IMR-90 (cell line): Measurements from ENCODE around the gene SLC5A1. TPM values are rescaled to one million over a fixed set of nuclear protein-coding genes. Genes with fewer than 3 reads are reported as not detected.

Experiments used
- ATAC-seq: fragments of 200-7000 bp; cut with Tn5 transposase; 2 replicates; pipeline ENCODE4 v1.9.1; 2020; ENCODE audit warnings: low read depth, mild to moderate bottlenecking, moderate library complexity
- BruUV-seq: library from RNA; stranded (reverse); fragments of 400-500 nt; replicated peaks from 2 replicates; lab custom pipeline; 2021; lab: Mats Ljungman, UMichigan
- CTCF ChIA-PET: fragments of 300-600 bp; formaldehyde crosslinking; extraction: SDS; loops from one replicate; lab custom pipeline; 2021; ENCODE audit warnings: antibody characterized with exemption; lab: Yijun Ruan, JAX
- POLR2A ChIA-PET: fragments of 300-600 bp; sonication (Branson Sonifier 250); formaldehyde crosslinking; loops from one replicate; lab custom pipeline; 2022; ENCODE audit warnings: antibody characterized with exemption; ENCODE audit not compliant: unreplicated experiment; lab: Charles Lee
- DNase-seq: peaks from one replicate; pipeline ENCODE4 v3.0.0; 2013
- H2AFZ ChIP-seq: replicated peaks from 2 replicates; pipeline ENCODE3; 2013; ENCODE audit warnings: low read length, mild to moderate bottlenecking; ENCODE audit not compliant: poor library complexity
- H2AK5ac ChIP-seq: 2 replicates; pipeline ENCODE4 v1.6.1; 2013; ENCODE audit warnings: low read depth, low read length, inconsistent platforms
- H2AK9ac ChIP-seq: replicated peaks from 2 replicates; pipeline ENCODE3; 2013; ENCODE audit warnings: mild to moderate bottlenecking, low read depth, low read length, moderate library complexity; ENCODE audit not compliant: poor library complexity
- H2BK120ac ChIP-seq: 2 replicates; pipeline ENCODE4 v1.6.1; 2013; ENCODE audit warnings: low read depth, low read length, inconsistent platforms
- H2BK15ac ChIP-seq: 3 replicates; pipeline ENCODE4 v1.6.1; 2013; ENCODE audit warnings: low read depth, low read length, inconsistent platforms
- H2BK20ac ChIP-seq: 2 replicates; pipeline ENCODE4 v1.6.1; 2013; ENCODE audit warnings: low read depth, mild to moderate bottlenecking, inconsistent platforms, low read length, moderate library complexity
- H2BK5ac ChIP-seq: 2 replicates; pipeline ENCODE4 v1.6.1; 2013; ENCODE audit warnings: mild to moderate bottlenecking, low read depth, low read length, inconsistent platforms; ENCODE audit not compliant: poor library complexity, severe bottlenecking
- H3K14ac ChIP-seq: replicated peaks from 2 replicates; pipeline ENCODE4 v1.6.1; 2013; ENCODE audit warnings: low read depth, low read length, inconsistent platforms
- H3K18ac ChIP-seq: 2 replicates; pipeline ENCODE4 v1.6.1; 2013; ENCODE audit warnings: low read depth, low read length, control low read depth
- H3K23ac ChIP-seq: 2 replicates; pipeline ENCODE4 v1.6.1; 2013; ENCODE audit warnings: low read depth, low read length, inconsistent platforms
- H3K27ac ChIP-seq: 2 replicates; pipeline ENCODE4 v1.5.1; 2013; ENCODE audit warnings: mild to moderate bottlenecking, control low read depth, low read length; ENCODE audit not compliant: insufficient read depth
- H3K27me3 ChIP-seq: 2 replicates; pipeline ENCODE4 v1.6.1; 2013; ENCODE audit warnings: low read length; ENCODE audit not compliant: control insufficient read depth, insufficient read depth
- H3K36me3 ChIP-seq: 2 replicates; pipeline ENCODE4 v1.6.1; 2013; ENCODE audit warnings: low read length, mixed read lengths; ENCODE audit not compliant: control insufficient read depth, insufficient read depth
- H3K4ac ChIP-seq: 2 replicates; pipeline ENCODE4 v1.6.1; 2013; ENCODE audit warnings: low read depth, low read length, inconsistent platforms
- H3K4me1 ChIP-seq: 2 replicates; pipeline ENCODE4 v1.6.1; 2013; ENCODE audit warnings: low read length, mixed read lengths; ENCODE audit not compliant: control insufficient read depth, insufficient read depth
- H3K4me2 ChIP-seq: 2 replicates; pipeline ENCODE4 v1.6.1; 2013; ENCODE audit warnings: low read depth, mild to moderate bottlenecking, control low read depth, low read length, moderate library complexity
- H3K4me3 ChIP-seq: 2 replicates; pipeline ENCODE4 v1.5.1; 2013; ENCODE audit warnings: low read depth, mild to moderate bottlenecking, control low read depth, low read length, moderate library complexity; ENCODE audit not compliant: insufficient read depth
- H3K56ac ChIP-seq: 2 replicates; pipeline ENCODE4 v1.6.1; 2013; ENCODE audit warnings: low read length, inconsistent platforms; ENCODE audit not compliant: insufficient read depth; ENCODE audit errors: extremely low read depth
- H3K79me1 ChIP-seq, 2 experiments: 2 replicates each; pipeline ENCODE4 v1.6.1; 2013; ENCODE audit warnings: low read length in 2 of 2, inconsistent platforms in 1 of 2, low read depth in 1 of 2
- H3K9ac ChIP-seq: 2 replicates; pipeline ENCODE4 v1.6.1; 2013; ENCODE audit warnings: low read depth, low read length, control low read depth
- H3K9me1 ChIP-seq: 2 replicates; pipeline ENCODE4 v1.6.1; 2013; ENCODE audit warnings: low read length, inconsistent platforms; ENCODE audit not compliant: insufficient read depth
- H3K9me3 ChIP-seq: 2 replicates; pipeline ENCODE4 v1.6.1; 2013; ENCODE audit warnings: low read length; ENCODE audit not compliant: control insufficient read depth, insufficient read depth
- H4K20me1 ChIP-seq: 2 replicates; pipeline ENCODE4 v1.6.1; 2013; ENCODE audit warnings: low read length, inconsistent platforms; ENCODE audit not compliant: insufficient read depth
- H4K5ac ChIP-seq: 2 replicates; pipeline ENCODE4 v1.6.1; 2013; ENCODE audit warnings: mild to moderate bottlenecking, low read depth, low read length, control low read depth
- H4K8ac ChIP-seq, 2 experiments: 2 replicates each; pipeline ENCODE4 v1.6.1; 2013; ENCODE audit warnings: low read depth in 2 of 2, low read length in 2 of 2, control low read depth in 1 of 2, inconsistent platforms in 1 of 2
- H4K91ac ChIP-seq: 2 replicates; pipeline ENCODE4 v1.6.1; 2013; ENCODE audit warnings: low read depth, low read length, inconsistent platforms; ENCODE audit not compliant: insufficient read depth
- BHLHE40 ChIP-seq: fragments of 150-350 bp; IDR thresholded peaks from 2 replicates; pipeline ENCODE4 v1.6.1; 2016; ENCODE audit warnings: mild to moderate bottlenecking, low read depth, low read length
- CEBPB ChIP-seq: IDR thresholded peaks from 2 replicates; pipeline ENCODE4 v1.6.1; 2012; ENCODE audit warnings: low read depth, low read length, improper control_type of control experiment
- CHD1 ChIP-seq: IDR thresholded peaks from 2 replicates; pipeline ENCODE4 v1.6.1; 2012; ENCODE audit warnings: low read depth, low read length, improper control_type of control experiment
- FOS ChIP-seq: fragments of 150-350 bp; IDR thresholded peaks from 2 replicates; pipeline ENCODE4 v1.6.1; 2016; ENCODE audit warnings: low read depth, low read length
- MAFK ChIP-seq: IDR thresholded peaks from 2 replicates; pipeline ENCODE4 v1.6.1; 2012; ENCODE audit warnings: low read depth, low read length, improper control_type of control experiment
- MAZ ChIP-seq: IDR thresholded peaks from 2 replicates; pipeline ENCODE4 v1.6.1; 2012; ENCODE audit warnings: low read depth, mild to moderate bottlenecking, low read length, improper control_type of control experiment, moderate library complexity, borderline replicate concordance
- NFE2L2 ChIP-seq: fragments of 150-350 bp; IDR thresholded peaks from 2 replicates; pipeline ENCODE4 v1.6.1; 2016; ENCODE audit warnings: low read depth, mild to moderate bottlenecking, low read length
- POLR2A ChIP-seq: IDR thresholded peaks from 2 replicates; pipeline ENCODE4 v1.6.1; 2012; ENCODE audit warnings: mild to moderate bottlenecking, low read depth, low read length
- RAD21 ChIP-seq: IDR thresholded peaks from 2 replicates; pipeline ENCODE4 v1.6.1; 2012; ENCODE audit warnings: low read length, improper control_type of control experiment
- RCOR1 ChIP-seq: IDR thresholded peaks from 2 replicates; pipeline ENCODE4 v1.6.1; 2012; ENCODE audit warnings: mild to moderate bottlenecking, low read length, improper control_type of control experiment; ENCODE audit not compliant: insufficient replicate concordance
- SMC3 ChIP-seq: fragments of 150-350 bp; IDR thresholded peaks from 2 replicates; pipeline ENCODE4 v1.6.1; 2016; ENCODE audit warnings: low read depth, mild to moderate bottlenecking, antibody characterized with exemption, low read length, moderate library complexity
- WGBS, 2 experiments: methylation state at CpG; one replicate each; pipeline versions ENCODE4 v1.1.5 to v1.1.7; 2013; ENCODE audit warnings: missing lambda C conversion rate in 2 of 2; ENCODE audit not compliant: insufficient read length in 1 of 2; ENCODE audit errors: extremely low coverage in 2 of 2; 5-methylcytosine and 5-hydroxymethylcytosine counted together
- dilution Hi-C: fragments of 300-500 bp; cut with HindIII; formaldehyde crosslinking; loops from one replicate; pipeline ENCODE4 v1.14.3; 2018; ENCODE audit warnings: low sequenced_read_pairs; ENCODE audit not compliant: unreplicated experiment
- in situ Hi-C: fragments of 300-500 bp; cut with MboI; formaldehyde crosslinking; loops from 3 replicates; pipeline ENCODE4 v1.14.3; 2019; ENCODE audit warnings: low sequenced_read_pairs, inconsistent platforms, mixed read lengths
- intact Hi-C: fragments of 100-400 bp; cut with micrococcal nuclease; formaldehyde crosslinking; loops from 2 replicates; pipeline ENCODE4 v1.10.0; 2022
- polyA plus RNA-seq, 3 experiments: library from polyadenylated mRNA; depleted of rRNA; stranded (reverse); fragments of >200 nt; gene quantifications; 2 replicates each; pipeline ENCODE4 v1.2.3, GENCODE V29; 2012; ENCODE audit warnings: low replicate concordance in 1 of 3
- total RNA-seq: library from RNA; depleted of rRNA; stranded (reverse); fragments of >200 nt; gene quantifications from 2 replicates; pipeline ENCODE4 v1.2.3, GENCODE V29; 2012
- TF ChIP-seq, protein P1 (sequence below): fragments of 150-350 bp; IDR thresholded peaks from 2 replicates; pipeline ENCODE4 v1.6.1; 2016; ENCODE audit warnings: low read depth, mild to moderate bottlenecking, low read length, moderate library complexity, borderline replicate concordance
- TF ChIP-seq, protein P2 (sequence below): fragments of 150-350 bp; IDR thresholded peaks from 2 replicates; pipeline ENCODE4 v1.6.1; 2017; ENCODE audit warnings: mild to moderate bottlenecking, antibody characterized with exemption, low read length, low read depth
- TF ChIP-seq, protein P3 (sequence below): conservative IDR thresholded peaks from 2 replicates; pipeline ENCODE4 v1.5.1; 2012; ENCODE audit warnings: mild to moderate bottlenecking, low read depth, low read length, improper control_type of control experiment

SLC5A1 gene
- total and polyA plus RNA-seq, 2 of the 4 experiments (the other 2 are of a cell fraction) = not detected

DNA sequence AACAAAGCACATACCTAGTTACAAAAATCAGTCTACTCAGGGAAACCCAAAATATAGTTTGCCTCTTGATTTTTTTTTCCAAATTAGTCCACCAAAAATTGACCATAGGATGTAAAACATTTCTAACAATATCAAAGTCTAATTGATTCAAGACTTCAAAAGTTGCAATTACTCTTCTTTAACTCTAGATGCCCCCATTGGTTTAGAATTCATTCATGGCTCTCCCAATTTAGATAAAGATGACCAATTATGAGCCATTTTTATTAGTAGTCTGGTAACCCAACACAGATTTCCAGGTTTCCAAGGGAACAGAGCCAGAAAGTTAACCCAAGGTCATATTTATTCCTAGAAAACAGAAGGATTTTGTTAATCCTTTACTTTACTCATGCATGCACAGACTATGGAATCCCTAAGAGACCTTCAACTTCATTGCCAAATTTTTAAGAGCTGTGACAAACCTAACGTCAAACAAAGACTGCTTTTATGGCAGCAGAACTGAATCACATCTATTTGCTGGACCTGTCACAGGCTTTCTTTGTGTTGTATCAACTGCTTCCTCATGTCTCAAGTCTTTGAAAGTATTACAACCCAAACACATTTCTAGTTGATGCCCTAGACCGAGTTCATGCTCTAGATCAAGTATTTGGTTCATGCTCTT lies 60.7 kb downstream of the SLC5A1 start:
- no peaks in the 10 kb centered on the region for H3K79me1 ChIP-seq
- H3K23ac ChIP-seq = no peak overlapping the region
- TF ChIP-seq MAZ = no peak
- TF ChIP-seq NFE2L2 = no peak
- TF ChIP-seq RAD21 = peak; percentile 47
- TF ChIP-seq, protein P1, sequence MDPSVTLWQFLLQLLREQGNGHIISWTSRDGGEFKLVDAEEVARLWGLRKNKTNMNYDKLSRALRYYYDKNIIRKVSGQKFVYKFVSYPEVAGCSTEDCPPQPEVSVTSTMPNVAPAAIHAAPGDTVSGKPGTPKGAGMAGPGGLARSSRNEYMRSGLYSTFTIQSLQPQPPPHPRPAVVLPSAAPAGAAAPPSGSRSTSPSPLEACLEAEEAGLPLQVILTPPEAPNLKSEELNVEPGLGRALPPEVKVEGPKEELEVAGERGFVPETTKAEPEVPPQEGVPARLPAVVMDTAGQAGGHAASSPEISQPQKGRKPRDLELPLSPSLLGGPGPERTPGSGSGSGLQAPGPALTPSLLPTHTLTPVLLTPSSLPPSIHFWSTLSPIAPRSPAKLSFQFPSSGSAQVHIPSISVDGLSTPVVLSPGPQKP = no peak
- no peak for TF ChIP-seq BHLHE40
- no peak for TF ChIP-seq CEBPB
- TF ChIP-seq, protein P2, sequence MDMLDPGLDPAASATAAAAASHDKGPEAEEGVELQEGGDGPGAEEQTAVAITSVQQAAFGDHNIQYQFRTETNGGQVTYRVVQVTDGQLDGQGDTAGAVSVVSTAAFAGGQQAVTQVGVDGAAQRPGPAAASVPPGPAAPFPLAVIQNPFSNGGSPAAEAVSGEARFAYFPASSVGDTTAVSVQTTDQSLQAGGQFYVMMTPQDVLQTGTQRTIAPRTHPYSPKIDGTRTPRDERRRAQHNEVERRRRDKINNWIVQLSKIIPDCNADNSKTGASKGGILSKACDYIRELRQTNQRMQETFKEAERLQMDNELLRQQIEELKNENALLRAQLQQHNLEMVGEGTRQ = no peak
- peak; percentile 27; the same call in 1 of the 2 replicates for TF ChIP-seq SMC3
- no peak for TF ChIP-seq CHD1
- no peak for TF ChIP-seq POLR2A
- TF ChIP-seq, protein P3, sequence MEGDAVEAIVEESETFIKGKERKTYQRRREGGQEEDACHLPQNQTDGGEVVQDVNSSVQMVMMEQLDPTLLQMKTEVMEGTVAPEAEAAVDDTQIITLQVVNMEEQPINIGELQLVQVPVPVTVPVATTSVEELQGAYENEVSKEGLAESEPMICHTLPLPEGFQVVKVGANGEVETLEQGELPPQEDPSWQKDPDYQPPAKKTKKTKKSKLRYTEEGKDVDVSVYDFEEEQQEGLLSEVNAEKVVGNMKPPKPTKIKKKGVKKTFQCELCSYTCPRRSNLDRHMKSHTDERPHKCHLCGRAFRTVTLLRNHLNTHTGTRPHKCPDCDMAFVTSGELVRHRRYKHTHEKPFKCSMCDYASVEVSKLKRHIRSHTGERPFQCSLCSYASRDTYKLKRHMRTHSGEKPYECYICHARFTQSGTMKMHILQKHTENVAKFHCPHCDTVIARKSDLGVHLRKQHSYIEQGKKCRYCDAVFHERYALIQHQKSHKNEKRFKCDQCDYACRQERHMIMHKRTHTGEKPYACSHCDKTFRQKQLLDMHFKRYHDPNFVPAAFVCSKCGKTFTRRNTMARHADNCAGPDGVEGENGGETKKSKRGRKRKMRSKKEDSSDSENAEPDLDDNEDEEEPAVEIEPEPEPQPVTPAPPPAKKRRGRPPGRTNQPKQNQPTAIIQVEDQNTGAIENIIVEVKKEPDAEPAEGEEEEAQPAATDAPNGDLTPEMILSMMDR = peak; percentile 37
- no peak for TF ChIP-seq MAFK
- TF ChIP-seq RCOR1 = no peak
- no peak for TF ChIP-seq FOS
- no peak overlapping the region for H2BK5ac ChIP-seq
- no peak overlapping the region for H3K18ac ChIP-seq
- H4K20me1 ChIP-seq = no peaks in the 10 kb centered on the region
- no peaks in the 10 kb centered on the region for H3K36me3 ChIP-seq
- intact Hi-C loops (loop anchor here (5.0 to 10.0 kb wide), 3 partner anchors 164 to 899 kb away; partner anchors contain the start of gene FBXO7), in situ Hi-C loops (no loop called here), dilution Hi-C loops (no loop called here)
- no peak overlapping the region for H2BK15ac ChIP-seq
- no peak overlapping the region for H4K5ac ChIP-seq
- H3K4ac ChIP-seq = no peak overlapping the region
- no peak overlapping the region for H3K56ac ChIP-seq
- H3K4me3 ChIP-seq = no peak overlapping the region
- CTCF ChIA-PET = no interaction called here
- H4K91ac ChIP-seq = no peak overlapping the region
- no peaks in the 10 kb centered on the region for H3K4me1 ChIP-seq
- POLR2A ChIA-PET = no interaction called here
- DNase-seq (peak; percentile 3), ATAC-seq (no peak)
- no peak overlapping the region for H2AK9ac ChIP-seq
- no peak overlapping the region for H2BK120ac ChIP-seq
- no peaks in the 10 kb centered on the region for H3K9me1 ChIP-seq
- H3K27ac ChIP-seq = no peak overlapping the region
- H3K9me3 ChIP-seq = no peaks in the 10 kb centered on the region
- WGBS, 2 experiments = 15% methylated on average over 2 of the region's 2 CpGs; no CpG with 5 or more reads in 1 of the 2 experiments
- no peak overlapping the region for H2AK5ac ChIP-seq
- no peak overlapping the region for H4K8ac ChIP-seq
- H3K9ac ChIP-seq = no peak overlapping the region
- H2AFZ ChIP-seq = no peak overlapping the region
- H3K27me3 ChIP-seq = 0 out of 2 replicates have a peak, but pooled peaks cover 3% of the 10 kb centered on the region
- no TSS peak for BruUV-seq
- H3K4me2 ChIP-seq = no peak overlapping the region
- no peak overlapping the region for H2BK20ac ChIP-seq
- no peak overlapping the region for H3K14ac ChIP-seq
